Tibial artery (tissue), 4 donors: ENCODE measurements around the gene IMPACT.

Experiments used
- DNase-seq, 2 donors: peaks; one replicate each; pipeline ENCODE4 v3.0.0-alpha.2; 2019
- H3K27ac ChIP-seq, 2 donors: fragments of 200-600 bp; sonication (generic) in 1 of 2; 1 replicate in 1 of 2; 2 replicates in 1 of 2; pipeline ENCODE4 v1.5.1; 2018 to 2019; ENCODE audit warnings: mild to moderate bottlenecking in 1 of 2
- H3K27me3 ChIP-seq, 2 donors: fragments of 200-600 bp; sonication (generic) in 1 of 2; one replicate each; pipeline versions ENCODE4 v1.5.1 to v1.6.0; 2016 to 2019
- H3K36me3 ChIP-seq, 3 donors: fragments of 200-600 bp; sonication (generic) in 2 of 3; one replicate each; pipeline ENCODE4 v1.5.1; 2016 to 2019; ENCODE audit warnings: mild to moderate bottlenecking in 2 of 3
- H3K4me1 ChIP-seq, 4 donors: fragments of 200-600 bp; sonication (generic) in 2 of 4; 1 replicate in 3 of 4; 2 replicates in 1 of 4; pipeline ENCODE4 v1.5.1; 2016 to 2019
- H3K4me3 ChIP-seq, 2 donors: fragments of 200-600 bp; sonication (generic) in 1 of 2; 1 replicate in 1 of 2; 2 replicates in 1 of 2; pipeline ENCODE4 v1.5.1; 2018 to 2019; ENCODE audit warnings: mild to moderate bottlenecking in 2 of 2
- H3K9me3 ChIP-seq, 3 donors: fragments of 200-600 bp; sonication (generic) in 1 of 3; one replicate each; pipeline ENCODE4 v1.5.1; 2016 to 2019
- intact Hi-C: fragments of 100-400 bp; cut with DNase I; formaldehyde crosslinking; loops from one replicate; pipeline ENCODE4 v1.15.0; 2023; ENCODE audit warnings: low total_unique reads
- TF ChIP-seq, protein P1 (sequence below), 2 experiments: fragments of 200-600 bp in 1 of 2; fragments of 450-650 bp in 1 of 2; IDR thresholded peaks; one replicate each; pipeline ENCODE4 v1.5.1; 2017 to 2019; ENCODE audit warnings: antibody characterized with exemption in 2 of 2, mild to moderate bottlenecking in 1 of 2, moderate library complexity in 1 of 2

Gene IMPACT

GRCh38 chr18:24502667-24503523, 76.4 kb downstream of the IMPACT start:
- no peak overlapping the region for H3K27ac ChIP-seq
- H3K9me3 ChIP-seq = no peaks in the 10 kb centered on the region
- DNase-seq = no peak
- H3K27me3 ChIP-seq = no peaks in the 10 kb centered on the region
- H3K4me1 ChIP-seq = no peaks in the 10 kb centered on the region
- H3K36me3 ChIP-seq = no peaks in the 10 kb centered on the region
- H3K4me3 ChIP-seq = no peak overlapping the region
- intact Hi-C loops = no loop called here
- TF ChIP-seq, protein P1, sequence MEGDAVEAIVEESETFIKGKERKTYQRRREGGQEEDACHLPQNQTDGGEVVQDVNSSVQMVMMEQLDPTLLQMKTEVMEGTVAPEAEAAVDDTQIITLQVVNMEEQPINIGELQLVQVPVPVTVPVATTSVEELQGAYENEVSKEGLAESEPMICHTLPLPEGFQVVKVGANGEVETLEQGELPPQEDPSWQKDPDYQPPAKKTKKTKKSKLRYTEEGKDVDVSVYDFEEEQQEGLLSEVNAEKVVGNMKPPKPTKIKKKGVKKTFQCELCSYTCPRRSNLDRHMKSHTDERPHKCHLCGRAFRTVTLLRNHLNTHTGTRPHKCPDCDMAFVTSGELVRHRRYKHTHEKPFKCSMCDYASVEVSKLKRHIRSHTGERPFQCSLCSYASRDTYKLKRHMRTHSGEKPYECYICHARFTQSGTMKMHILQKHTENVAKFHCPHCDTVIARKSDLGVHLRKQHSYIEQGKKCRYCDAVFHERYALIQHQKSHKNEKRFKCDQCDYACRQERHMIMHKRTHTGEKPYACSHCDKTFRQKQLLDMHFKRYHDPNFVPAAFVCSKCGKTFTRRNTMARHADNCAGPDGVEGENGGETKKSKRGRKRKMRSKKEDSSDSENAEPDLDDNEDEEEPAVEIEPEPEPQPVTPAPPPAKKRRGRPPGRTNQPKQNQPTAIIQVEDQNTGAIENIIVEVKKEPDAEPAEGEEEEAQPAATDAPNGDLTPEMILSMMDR (IDR thresholded peaks at IDR 0.05) = no peak
